Non-pigmented ciliary epithelial cell (primary cell): Measurements from ENCODE around the gene HEATR1.

Experiments used
- DNase-seq: peaks from one replicate; pipeline ENCODE4 v3.0.0-alpha.2; 2010; ENCODE audit warnings: low read depth

Gene HEATR1

DNA sequence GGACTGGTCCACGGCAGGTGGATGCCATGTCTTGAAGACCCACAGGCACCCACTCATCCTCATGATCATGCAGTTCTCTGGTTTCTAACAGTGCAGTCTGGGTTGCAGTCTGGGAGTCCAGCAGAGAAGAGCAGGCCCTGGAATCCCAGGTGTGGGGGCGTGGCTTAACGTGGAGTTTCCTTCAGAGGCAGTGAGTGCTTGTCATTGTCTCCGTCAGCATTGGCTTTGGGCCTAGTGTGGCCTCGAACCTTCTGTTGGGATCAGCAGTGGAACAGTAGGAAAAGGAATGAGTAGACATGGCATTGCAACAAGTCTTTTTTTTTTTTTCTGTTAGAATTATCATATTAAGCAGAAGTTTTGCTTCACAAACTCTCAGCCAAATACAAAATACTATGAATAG, 67.8 kb downstream of the HEATR1 start:
- DNase-seq, result no peak

DNA sequence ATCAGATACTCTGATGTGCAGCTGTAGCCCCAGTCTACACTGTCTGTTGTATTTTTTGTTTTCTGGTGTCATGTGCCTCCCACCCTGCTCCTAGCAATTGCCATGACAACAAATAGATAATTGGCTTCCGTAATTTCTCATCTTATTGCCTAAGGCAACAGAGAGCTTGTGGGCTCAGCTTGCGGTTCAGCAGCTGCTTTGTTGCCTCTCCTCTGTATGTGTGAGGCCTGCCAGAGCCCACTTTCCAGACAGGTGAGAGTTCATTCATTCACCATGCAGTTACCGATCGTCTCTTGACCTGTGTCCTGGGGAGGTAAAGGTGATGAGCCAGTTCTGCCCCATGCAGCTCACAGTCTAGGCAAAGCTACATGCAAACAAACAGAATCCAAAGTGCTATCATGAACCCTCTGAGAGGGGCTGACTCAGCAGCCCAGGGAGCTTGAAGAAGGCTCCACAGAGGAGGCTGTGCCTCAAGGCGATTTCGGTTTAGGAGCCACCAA, 68.6 kb downstream of the HEATR1 start:
- DNase-seq, result no peak

DNA sequence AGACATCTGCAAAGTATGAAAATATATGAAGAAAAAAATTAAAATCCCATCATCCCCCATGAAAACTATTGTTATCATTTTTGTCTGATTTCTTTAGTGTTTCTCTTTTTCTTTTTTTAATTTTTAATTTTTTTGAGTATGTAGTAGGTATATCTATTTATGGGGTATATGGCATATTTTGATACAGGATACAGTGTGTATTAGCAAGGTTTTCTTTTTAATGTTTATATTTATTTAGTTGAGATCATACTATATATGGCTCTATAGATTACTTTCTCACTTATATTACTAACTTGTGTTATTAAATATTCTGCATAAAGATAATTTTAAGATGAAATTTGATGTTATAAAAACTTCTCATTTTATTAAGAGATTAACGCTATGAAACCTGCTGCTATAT, 69.1 kb downstream of the HEATR1 start:
- DNase-seq, result no peak

DNA sequence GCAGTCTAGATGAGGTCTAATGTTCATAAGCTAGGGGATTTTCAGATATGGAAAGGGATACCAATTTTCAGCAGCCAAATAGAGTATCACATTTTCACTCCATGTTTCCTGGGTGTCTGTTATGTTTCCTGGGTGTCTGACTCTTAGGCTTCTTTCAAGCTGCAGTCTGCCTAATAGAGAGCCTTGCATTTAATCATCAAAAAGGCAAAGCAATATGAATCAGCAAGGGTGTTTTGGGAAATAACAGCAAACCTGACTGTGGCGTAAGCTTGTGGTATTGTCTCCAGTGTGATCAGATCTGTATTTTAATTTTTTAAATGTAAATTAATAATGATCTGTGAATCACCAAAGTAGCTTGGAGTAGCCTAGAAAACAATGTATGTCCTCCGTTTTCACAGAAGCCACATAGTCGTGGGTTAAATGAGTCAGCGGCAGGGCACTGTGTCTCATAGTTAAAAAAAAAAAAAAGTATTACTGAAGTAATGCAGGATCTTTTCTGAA, 70.1 kb downstream of the HEATR1 start:
- DNase-seq, result peak; percentile 45

DNA sequence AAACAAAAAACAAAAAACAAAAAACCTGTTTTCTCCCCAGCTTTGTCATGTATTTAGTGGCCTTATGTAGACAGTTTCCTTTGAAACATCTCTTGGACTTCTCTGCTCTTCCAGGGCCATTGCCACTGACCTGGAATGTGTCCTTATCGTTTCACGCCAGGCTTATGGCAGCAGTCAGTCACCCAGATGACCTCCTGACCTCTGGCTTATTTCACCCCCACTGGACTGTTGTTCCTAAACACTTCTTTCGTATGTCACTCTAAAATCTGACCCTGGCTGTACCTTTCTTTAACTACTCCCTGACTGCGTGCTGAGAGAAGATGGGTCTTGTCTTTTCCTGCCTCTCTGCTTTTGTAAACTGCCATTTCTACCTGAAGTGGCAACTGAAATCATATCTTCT, 71.5 kb downstream of the HEATR1 start:
- no peak for DNase-seq

DNA sequence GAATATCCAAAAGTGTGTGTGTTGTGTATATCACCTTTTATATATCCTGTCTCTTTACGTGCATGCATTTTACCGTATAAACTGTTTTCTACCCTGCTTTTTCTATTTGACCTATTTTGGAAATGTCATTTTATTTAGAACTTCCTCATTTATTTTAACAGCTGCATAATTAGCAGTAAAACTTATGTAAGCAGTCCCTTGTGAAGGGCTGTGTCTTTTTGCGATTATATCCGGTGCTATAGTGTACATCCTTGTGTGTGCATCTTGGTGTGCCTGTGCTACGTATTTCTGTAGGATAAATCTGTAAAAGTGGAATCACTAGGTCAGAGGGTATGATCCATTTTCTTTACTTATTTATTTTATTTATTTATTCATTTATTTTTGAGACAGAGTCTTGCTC, 73.4 kb downstream of the HEATR1 start:
- DNase-seq, result no peak

DNA sequence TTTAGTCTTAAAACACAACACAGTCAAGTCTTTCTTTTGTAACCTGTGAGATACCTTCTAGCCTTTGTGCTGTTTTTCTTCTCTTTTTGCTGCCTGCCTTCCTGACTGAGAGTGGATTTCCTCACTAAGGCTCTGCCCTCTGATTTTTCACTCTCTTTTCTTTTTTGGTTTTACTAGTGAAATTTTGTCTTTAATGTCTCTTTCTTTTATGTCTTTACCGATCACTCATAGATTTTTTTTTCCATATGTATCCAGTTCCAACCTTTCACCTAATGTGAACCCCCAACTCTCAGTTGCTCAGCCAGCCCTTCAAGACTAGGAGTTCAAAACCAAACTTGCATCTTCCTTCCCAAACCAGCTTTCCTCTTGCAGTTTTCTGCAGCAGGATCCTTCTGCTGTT, 74.0 kb downstream of the HEATR1 start:
- DNase-seq, result no peak

DNA sequence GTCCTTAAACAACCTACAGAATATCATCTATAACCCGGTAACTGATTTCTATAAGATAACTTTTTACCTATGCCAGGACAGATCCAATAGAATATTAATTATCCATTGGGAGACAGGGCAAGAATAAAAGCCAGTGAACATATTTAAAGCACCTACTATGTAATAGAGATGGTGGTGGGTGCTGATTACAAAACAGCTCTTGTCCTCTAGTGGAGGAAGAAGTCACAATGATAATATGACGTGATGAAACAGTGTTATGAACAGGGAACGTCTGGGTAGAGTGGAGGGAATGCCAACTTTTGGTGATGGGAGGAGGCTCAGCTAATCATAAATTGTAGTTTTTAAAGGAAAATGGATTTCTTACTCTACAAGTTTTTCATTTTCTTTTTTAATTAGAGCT, 78.2 kb downstream of the HEATR1 start:
- no peak for DNase-seq

DNA sequence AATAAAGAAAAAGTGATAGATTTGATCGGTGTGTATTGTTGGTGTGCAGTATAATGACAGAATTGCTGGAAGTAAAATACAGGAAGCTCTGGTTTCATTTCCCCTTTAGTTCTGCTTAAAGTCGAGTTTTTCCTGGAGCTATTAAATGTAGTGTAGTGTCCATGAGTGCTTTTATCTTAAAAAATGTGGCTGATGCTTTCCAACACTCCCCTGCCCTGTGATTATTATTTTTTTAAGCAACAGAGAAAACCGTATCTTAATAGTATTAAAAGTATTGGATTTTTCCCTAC, 79.5 kb downstream of the HEATR1 start:
- DNase-seq, result no peak

DNA sequence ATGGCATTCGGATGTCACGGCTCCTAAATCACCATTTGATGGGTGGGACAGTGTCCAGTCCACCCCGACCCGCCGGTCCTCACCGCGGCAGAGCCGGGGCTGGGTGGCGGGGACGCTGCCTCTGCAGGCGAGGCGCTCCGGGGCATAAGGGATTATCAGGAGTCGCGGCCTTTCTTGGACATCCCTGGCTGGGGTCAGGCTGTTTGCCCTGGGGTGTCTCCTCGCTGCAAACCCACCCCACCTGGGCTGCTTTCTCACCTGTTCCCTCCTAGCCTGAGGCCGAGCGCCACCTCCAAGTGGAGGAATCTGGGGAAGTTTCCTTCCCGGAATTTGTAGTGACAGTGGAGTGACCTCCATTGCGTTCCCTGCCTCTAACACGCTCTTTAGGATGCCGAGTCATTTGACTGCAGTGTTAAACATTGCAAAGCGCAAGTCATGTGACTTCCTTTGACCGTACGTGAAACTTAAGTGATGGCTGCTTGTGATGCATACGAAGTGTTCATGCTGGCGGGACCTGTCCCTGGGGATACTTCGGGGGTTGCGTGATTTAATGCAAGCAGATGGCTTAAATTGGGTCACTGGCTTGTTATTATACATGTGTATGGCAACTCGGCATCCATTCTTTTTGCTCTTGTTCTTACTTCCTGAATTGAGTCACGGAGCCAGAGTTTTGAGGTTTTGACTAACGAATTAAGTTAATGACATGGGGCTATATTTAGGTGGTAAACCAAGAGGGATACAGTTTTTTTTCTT, 80.0 kb downstream of the HEATR1 start:
- no peak for DNase-seq

DNA sequence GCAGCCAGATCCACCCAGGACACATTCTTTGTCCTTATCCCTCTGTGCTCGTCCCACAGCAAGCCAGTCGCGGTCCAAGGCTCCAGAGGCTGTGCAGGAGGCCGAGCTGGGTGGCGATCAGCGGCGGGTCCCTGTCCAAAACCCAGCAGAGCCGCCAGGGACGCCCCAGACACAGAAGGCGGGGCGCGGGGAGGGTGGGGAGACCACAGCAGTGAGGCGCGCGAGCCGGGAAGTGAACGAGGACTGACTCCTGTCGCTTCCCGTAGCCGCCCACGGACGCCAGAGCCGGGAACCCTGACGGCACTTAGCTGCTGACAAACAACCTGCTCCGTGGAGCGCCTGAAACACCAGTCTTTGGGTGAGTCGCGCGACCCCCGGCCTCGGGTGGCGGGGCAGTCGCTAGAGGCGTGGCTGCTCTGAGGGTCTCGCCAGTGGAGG, 80.6 kb downstream of the HEATR1 start, which contains the start of gene LGALS8:
LGALS8 (plus strand) TSS at position 279 of the 438 bp plus-strand sequence. CDS start 2,089 bp downstream, outside the sequence.
- DNase-seq, result no peak

DNA sequence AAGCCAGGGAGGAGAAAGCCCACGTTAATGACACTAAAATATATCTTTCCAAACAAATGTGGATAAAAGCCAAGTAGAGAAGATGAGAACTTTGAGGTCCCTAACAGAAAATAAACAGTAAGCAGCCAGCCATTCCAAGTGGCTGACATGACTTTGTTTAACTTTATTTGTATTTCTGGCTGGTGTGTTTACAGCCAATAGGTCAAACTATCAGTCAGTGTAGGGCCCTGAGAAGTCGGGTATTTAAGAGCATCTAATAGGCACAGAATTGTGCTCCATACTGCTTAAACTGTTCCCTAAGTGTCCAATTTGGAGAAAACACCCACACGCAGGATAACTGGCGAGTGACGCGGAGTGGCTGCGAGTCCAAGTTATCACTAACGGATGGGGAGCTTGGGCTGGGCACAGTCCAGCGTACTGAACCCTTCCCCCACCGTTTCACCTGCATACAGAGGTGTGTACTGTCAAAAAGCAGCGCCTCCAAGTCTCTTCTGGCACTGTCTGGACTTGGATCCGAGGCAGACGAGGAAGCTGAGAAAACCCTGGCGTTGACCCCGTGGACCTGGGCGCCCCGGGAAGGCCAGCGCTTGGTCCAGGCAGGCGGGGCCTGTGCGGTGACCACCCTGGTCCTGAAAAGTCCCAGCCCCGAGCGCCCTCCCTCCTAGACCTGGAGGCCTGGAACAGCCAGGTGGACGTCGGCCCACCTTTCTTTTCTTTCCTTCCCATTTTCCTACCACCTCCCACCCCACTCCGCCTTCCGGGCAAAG, 81.2 kb downstream of the HEATR1 start:
- DNase-seq, result no peak

DNA sequence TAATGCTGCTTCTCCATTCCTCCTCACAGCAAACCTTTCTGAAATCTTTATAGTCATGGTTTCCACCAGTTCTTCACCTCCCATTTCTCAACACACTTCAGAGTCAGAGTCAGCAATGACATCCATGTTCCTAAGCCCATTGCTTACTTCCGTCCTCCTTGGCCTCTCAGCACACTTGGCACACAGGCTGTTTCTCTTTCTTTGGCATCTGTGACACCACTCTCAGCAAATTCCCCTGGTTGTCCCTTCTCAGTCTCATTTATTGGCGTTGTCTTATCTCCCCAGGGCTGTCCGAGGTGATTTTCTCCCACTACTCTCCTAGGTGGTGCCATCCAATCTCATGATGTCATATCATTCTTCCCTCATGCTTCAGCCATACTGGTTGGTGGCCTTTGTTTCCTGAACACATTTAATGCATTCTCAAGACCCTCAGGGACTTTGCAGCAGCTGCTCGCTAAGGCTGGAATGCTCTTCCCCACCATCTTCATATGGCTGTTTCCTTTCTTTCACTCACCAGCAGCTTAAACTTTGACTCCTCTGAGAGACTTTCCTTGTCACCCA, 83.8 kb downstream of the HEATR1 start:
- no peak for DNase-seq

DNA sequence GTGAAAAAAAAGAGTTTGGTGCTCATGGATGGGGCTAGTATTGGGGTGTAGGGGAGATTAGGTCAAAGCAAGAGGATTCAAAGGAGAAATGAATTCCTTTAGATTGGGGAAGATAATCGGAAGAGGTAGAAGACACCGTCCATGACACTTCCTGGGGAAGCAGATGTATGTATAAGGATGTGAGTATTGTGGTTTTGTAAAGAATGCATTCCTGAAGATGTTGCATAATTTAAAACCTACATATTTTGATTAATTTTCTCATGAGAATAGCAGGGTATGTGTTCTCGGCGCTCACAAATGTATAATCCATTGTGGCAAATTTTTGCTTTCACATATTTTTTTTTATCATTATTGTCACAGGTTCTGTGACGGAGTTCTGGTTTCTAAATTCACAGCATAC, 86.0 kb downstream of the HEATR1 start:
- DNase-seq, result no peak

DNA sequence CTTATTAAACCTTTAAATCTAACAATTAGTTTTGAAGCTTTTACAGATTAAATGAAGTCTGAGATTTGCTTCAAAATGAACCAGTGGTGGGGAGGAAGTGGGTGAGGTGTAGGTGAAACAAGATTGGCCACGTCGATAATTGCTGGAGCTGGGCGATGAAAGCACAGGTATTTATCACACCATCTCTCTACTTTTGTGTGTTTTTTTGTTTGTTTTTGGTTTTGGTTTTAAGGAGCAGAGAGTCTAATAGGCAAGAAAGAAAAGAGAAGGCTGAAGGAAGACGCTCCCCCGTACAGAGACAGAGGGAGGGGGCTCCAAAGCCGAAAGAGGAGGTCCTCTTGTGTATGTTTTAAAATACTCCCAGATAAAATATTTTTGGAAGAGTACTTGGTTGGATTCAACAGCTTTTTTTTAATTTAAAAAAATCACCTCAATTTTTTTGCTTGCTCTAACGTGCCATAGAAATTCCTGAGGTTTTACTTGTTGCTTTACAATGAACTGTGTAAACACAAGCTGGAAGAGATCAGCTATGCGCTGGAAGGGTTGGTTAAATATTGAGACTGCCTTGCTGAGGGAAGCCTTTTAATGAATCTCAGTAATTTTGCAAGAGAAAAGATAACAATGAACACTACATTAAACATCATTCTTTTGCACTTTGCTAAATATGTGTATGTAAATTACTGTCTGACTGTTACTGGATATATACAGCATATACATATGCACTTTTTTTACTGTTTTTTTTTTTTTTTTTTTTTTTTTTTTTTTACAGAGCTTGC, 87.2 kb downstream of the HEATR1 start:
- no peak for DNase-seq

DNA sequence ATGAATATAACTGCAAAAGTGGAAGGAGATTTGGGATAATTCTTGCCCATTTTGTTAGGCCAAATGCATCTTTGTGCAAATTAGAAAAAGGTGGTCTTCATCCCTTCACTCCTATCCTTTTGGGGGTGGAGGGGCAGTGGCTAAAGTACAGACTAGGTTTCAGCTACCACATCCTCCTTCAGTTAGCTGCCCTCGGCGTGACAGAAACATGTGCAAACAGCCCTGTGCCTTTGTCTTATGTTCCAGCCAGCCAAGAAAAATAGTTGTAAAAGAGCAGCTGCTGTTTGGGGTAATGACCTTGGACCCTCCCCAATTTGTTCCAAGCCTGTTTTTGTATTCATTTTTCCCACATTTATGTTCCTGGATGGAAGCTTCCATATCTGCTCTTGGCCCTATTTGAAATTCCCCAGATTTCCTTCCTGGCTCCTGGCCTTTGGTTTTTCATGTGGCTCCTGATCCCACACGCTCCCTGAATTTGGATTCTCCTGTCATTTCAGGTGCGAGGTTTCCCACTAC, 88.8 kb downstream of the HEATR1 start:
- DNase-seq, result no peak

DNA sequence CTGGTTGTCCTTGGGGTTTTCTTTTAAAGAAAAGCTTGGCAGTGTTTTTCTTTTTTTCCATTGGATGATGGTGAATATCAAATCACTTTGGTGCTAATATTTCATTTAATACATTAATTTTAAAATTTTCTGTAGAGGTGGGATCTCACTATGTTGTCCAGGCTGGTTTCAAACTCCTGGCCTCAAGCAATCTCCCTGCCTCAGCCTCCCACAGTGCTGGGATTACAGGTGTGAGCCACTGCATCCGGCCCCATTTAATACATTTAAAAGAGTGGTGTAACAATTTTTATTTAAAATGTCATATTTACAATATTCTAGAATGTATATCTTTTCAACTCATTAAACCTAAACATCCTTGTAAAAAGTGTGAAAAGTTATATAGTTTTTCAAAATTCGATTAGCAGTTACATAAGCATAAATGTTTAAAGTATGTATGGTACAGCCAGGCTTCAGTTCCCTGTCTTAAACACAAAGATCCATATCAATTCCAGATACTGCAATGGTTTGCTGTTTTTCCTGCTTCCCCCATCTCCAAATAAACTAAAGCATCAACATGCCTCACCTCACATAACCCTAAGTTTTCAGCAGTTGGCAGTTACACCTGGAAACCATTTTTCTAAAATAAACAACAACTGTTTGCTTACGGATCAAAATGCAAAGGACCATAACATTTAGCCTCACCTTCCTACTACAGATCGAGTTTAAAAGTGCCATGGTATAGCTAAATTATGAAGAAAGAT, 89.4 kb downstream of the HEATR1 start:
- DNase-seq, result no peak

DNA sequence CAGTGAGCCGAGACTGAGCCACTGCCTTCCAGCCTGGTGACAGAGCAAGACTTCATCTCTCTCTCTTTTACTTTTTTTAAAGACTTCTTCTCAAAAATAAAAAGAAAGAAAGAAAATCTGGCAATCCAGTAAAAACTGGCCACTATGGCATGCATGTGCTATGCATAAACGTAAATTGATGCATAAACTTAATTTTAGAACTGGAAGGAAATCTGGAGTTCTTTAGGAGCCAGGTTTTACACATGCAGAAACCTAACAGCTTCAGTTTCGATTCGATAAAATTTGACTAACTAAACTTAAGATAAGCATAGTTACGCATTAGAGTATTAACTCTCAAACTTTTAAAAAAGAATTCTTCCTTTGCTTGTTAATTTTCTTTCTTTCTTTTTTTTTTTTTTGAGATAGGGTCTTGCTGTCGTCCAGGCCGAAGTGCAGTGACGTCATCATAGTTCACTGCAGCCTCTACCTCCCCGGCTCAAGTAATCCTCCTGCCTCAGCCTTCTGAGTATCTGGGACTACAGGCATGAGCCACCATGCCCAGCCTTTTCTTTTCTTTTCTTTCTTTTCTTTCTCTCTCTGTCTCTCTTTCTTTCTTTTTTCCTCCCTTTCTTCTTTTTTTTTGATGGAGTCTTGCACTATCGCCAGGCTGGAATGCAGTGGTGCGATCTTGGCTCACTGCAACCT, 92.4 kb downstream of the HEATR1 start:
- no peak for DNase-seq

DNA sequence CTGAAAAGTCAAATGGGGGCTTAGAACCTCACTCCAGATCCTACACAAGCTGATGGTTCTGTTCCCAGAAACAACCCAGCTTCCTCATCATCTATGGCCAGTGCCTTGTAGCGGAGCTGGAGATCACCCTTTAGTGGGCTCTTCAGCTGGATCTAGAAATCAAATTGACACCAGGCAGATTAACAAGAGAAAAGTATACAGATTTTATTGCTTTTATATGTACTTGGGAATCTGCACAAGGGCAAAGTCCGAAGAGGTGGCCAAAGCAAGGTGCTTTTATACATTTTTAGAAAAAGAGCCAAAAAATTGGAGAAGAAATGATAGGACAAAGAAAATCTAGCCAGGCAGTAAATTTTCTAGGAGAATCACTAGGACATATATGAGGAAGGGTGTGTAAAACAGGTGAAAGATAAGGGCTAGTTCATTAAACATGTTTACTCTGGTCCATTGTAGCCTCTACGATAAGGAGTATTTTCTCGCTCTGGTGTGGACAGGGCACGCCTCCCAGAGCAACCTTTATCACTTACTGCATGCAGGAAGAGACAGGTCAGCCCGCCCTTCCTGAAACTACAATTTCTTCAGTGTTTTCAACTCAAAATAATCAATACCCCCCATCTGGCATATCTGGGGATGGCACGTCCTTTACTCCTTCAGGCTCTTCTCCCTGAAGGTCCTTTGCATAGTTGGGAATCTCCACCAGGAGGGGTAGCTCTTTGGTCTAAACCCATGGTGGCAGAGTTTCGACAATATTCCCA, 94.5 kb downstream of the HEATR1 start:
- DNase-seq, result no peak

DNA sequence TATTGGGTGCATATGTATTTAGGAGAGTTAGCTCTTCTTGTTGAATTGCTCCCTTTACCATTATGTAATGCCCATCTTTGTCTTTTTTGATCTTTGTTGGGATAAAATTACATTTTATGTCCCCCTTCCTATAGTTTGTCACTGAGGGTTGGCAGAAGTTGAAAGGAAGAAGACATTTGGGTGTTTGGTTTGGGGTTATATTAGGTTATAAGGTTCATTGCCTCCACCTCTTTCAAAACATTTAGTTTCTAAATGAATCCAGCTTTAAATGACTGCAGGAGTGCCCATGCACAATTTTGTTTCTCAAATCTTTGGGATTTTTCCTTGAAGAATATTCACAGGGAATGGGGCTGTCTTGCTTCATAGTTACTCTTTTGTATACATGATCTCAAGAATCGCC, 95.1 kb downstream of the HEATR1 start:
- DNase-seq, result no peak
